C4-2B (cell line): Measurements from ENCODE around the gene FCHSD1.

ENCODE experiments used
- CTCF ChIP-seq: fragments of 450-650 bp; conservative IDR thresholded peaks from 2 replicates; pipeline ENCODE4 v1.5.1; 2017; ENCODE audit warnings: mild to moderate bottlenecking
- ZFX ChIP-seq: fragments of 450-650 bp; IDR thresholded peaks from 2 replicates; pipeline ENCODE4 v1.6.1; 2017

DNA sequence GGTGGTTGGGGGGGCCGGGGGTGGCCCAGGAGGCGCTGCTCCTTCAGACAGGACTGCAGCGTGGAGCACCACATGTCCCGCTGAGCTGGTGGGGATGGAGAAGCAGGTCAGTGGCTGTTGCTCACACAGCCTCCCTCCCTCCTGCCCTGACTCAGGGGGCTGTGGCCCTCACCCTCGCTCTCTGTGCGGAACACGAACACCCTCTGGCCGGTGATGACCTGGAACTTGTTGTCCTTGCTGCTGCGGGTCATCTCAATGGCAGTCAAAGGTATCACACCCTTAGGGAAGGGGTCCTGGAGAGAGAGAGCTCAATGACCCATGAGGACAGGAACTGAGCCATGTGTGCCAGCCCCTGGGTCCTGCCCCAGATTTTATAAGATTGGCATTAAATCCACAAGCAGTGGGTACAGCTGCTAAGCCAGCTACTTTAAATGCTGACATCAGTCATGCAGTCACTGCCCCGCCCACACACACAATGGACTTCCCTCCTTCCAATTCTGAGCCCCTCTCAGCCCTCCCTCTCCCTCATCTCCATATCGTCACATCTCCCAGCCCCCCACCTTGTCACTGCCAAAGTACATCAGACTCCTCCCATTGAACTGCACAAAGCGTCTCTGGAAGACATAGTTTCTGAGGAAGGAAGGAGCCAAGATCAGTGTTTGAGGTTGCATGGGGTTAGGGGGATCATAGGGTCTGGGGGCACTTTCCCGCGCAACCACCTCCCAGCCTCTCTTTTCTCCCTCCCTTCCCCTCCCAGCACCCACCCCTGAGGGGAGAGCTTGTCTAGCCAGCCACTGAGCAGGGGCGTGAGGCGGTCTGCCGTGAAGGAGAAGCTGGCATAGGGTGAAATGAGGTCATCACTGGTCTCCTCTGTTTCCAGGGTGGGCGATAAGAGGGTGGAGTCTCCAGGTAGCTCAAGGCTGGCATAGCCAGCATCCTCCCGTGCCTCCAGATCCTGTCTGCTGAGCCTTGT is 21.9 kb upstream of the FCHSD1 start:
- no peak for TF ChIP-seq CTCF
- no peak for TF ChIP-seq ZFX
